ENCODE results near the gene FAIM2.

The FAIM2 gene

GRCh38 chr12:49892732-49893317 is 10.9 kb downstream of the FAIM2 start:
- Histone ChIP-seq H3K36me3 (ENCODE audit: control insufficient read depth, insufficient read depth, low read length) (no peaks in the 10 kb centered on the region), H3K27ac (ENCODE audit: low read depth, low read length) (no peak overlapping the region), H3K27me3 (ENCODE audit: control insufficient read depth, insufficient read depth, low read length) (no peaks in the 10 kb centered on the region), H3K4me1 (ENCODE audit: control insufficient read depth, insufficient read depth, low read length) (peaks cover 19% of the 10 kb centered on the region), H3K4me3 (ENCODE audit: low read depth, low read length) (no peak overlapping the region), H3K9me3 (ENCODE audit: control insufficient read depth, insufficient read depth, low read depth, low read length) (no peaks in the 10 kb centered on the region), H3K9ac (ENCODE audit: low read length) (no peak overlapping the region)

GRCh38 chr12:49892084-49892731 is 11.5 kb downstream of the FAIM2 start:
- Histone ChIP-seq H3K9ac (ENCODE audit: low read length) (no peak overlapping the region), H3K9me3 (ENCODE audit: control insufficient read depth, insufficient read depth, low read depth, low read length) (no peaks in the 10 kb centered on the region)

GRCh38 chr12:49891476-49891875 is 12.2 kb downstream of the FAIM2 start:
- no peak overlapping the region for H3K9ac ChIP-seq (ENCODE audit: low read length)
- H3K9me3 ChIP-seq (ENCODE audit: control insufficient read depth, insufficient read depth, low read depth, low read length) = no peaks in the 10 kb centered on the region
- H3K27me3 ChIP-seq (ENCODE audit: control insufficient read depth, insufficient read depth, low read length) = no peaks in the 10 kb centered on the region; the same call in 1 of the 2 replicates
- no peak overlapping the region for H3K4me3 ChIP-seq (ENCODE audit: low read depth, low read length)
- no peak overlapping the region for H3K27ac ChIP-seq (ENCODE audit: low read depth, low read length)
- no peaks in the 10 kb centered on the region for H3K36me3 ChIP-seq (ENCODE audit: control insufficient read depth, insufficient read depth, low read length)
- H3K4me1 ChIP-seq (ENCODE audit: control insufficient read depth, insufficient read depth, low read length) = peaks cover 29% of the 10 kb centered on the region

More at GRCh38 chr12:49892084-49892731, 11.5 kb downstream of the FAIM2 start:
- no peak overlapping the region for H3K4me3 ChIP-seq (ENCODE audit: low read depth, low read length)
- H3K27me3 ChIP-seq (ENCODE audit: control insufficient read depth, insufficient read depth, low read length) = no peaks in the 10 kb centered on the region; the same call in 1 of the 2 replicates
- no peak overlapping the region for H3K27ac ChIP-seq (ENCODE audit: low read depth, low read length)
- peaks cover 25% of the 10 kb centered on the region for H3K4me1 ChIP-seq (ENCODE audit: control insufficient read depth, insufficient read depth, low read length)
- H3K36me3 ChIP-seq (ENCODE audit: control insufficient read depth, insufficient read depth, low read length) = no peaks in the 10 kb centered on the region

- H3K9ac ChIP-seq (ENCODE audit: low read length) = no peak overlapping the region
- no peak overlapping the region for H3K4me3 ChIP-seq (ENCODE audit: low read depth, low read length)
- H3K36me3 ChIP-seq (ENCODE audit: control insufficient read depth, insufficient read depth, low read length) = no peaks in the 10 kb centered on the region
- no peak overlapping the region for H3K27ac ChIP-seq (ENCODE audit: low read depth, low read length)
- H3K27me3 ChIP-seq (ENCODE audit: control insufficient read depth, insufficient read depth, low read length) = no peaks in the 10 kb centered on the region; the same call in 1 of the 2 replicates
- H3K9me3 ChIP-seq (ENCODE audit: control insufficient read depth, insufficient read depth, low read depth, low read length) = no peaks in the 10 kb centered on the region
- H3K4me1 ChIP-seq (ENCODE audit: control insufficient read depth, insufficient read depth, low read length) = peaks cover 30% of the 10 kb centered on the region
These were observed 12.7 kb downstream of the FAIM2 start for GRCh38 chr12:49891012-49891411.

- Histone ChIP-seq H3K9ac (ENCODE audit: low read length) (no peak overlapping the region), H3K27me3 (ENCODE audit: control insufficient read depth, insufficient read depth, low read length) (no peaks in the 10 kb centered on the region; the same call in 1 of the 2 replicates), H3K36me3 (ENCODE audit: control insufficient read depth, insufficient read depth, low read length) (no peaks in the 10 kb centered on the region), H3K9me3 (ENCODE audit: control insufficient read depth, insufficient read depth, low read depth, low read length) (no peaks in the 10 kb centered on the region), H3K27ac (ENCODE audit: low read depth, low read length) (no peak overlapping the region), H3K4me1 (ENCODE audit: control insufficient read depth, insufficient read depth, low read length) (peaks cover 36% of the 10 kb centered on the region), H3K4me3 (ENCODE audit: low read depth, low read length) (no peak overlapping the region)
These were observed 13.6 kb downstream of the FAIM2 start for GRCh38 chr12:49890096-49890461.

- Histone ChIP-seq H3K4me1 (ENCODE audit: control insufficient read depth, insufficient read depth, low read length) (peaks cover 36% of the 10 kb centered on the region), H3K36me3 (ENCODE audit: control insufficient read depth, insufficient read depth, low read length) (no peaks in the 10 kb centered on the region), H3K27ac (ENCODE audit: low read depth, low read length) (no peak overlapping the region), H3K4me3 (ENCODE audit: low read depth, low read length) (no peak overlapping the region), H3K27me3 (ENCODE audit: control insufficient read depth, insufficient read depth, low read length) (no peaks in the 10 kb centered on the region; the same call in 1 of the 2 replicates), H3K9me3 (ENCODE audit: control insufficient read depth, insufficient read depth, low read depth, low read length) (no peaks in the 10 kb centered on the region), H3K9ac (ENCODE audit: low read length) (no peak overlapping the region)
These were observed 14.2 kb downstream of the FAIM2 start for GRCh38 chr12:49889361-49890095.

GRCh38 chr12:49888461-49889151 is 15.1 kb downstream of the FAIM2 start:
- no peak overlapping the region for H3K9ac ChIP-seq (ENCODE audit: low read length)
- no peak overlapping the region for H3K27ac ChIP-seq (ENCODE audit: low read depth, low read length)
- H3K4me3 ChIP-seq (ENCODE audit: low read depth, low read length) = no peak overlapping the region
- no peaks in the 10 kb centered on the region for H3K36me3 ChIP-seq (ENCODE audit: control insufficient read depth, insufficient read depth, low read length)
- no peaks in the 10 kb centered on the region for H3K9me3 ChIP-seq (ENCODE audit: control insufficient read depth, insufficient read depth, low read depth, low read length)
- H3K4me1 ChIP-seq (ENCODE audit: control insufficient read depth, insufficient read depth, low read length) = peaks cover 31% of the 10 kb centered on the region
- no peaks in the 10 kb centered on the region; the same call in 1 of the 2 replicates for H3K27me3 ChIP-seq (ENCODE audit: control insufficient read depth, insufficient read depth, low read length)

- H3K36me3 ChIP-seq (ENCODE audit: control insufficient read depth, insufficient read depth, low read length) = no peaks in the 10 kb centered on the region
- no peaks in the 10 kb centered on the region for H3K9me3 ChIP-seq (ENCODE audit: control insufficient read depth, insufficient read depth, low read depth, low read length)
- peaks cover 39% of the 10 kb centered on the region for H3K4me1 ChIP-seq (ENCODE audit: control insufficient read depth, insufficient read depth, low read length)
- H3K27me3 ChIP-seq (ENCODE audit: control insufficient read depth, insufficient read depth, low read length) = no peaks in the 10 kb centered on the region; the same call in 1 of the 2 replicates
- no peak overlapping the region for H3K4me3 ChIP-seq (ENCODE audit: low read depth, low read length)
- no peak overlapping the region for H3K27ac ChIP-seq (ENCODE audit: low read depth, low read length)
- no peak overlapping the region for H3K9ac ChIP-seq (ENCODE audit: low read length)
These were observed 15.9 kb downstream of the FAIM2 start for GRCh38 chr12:49887536-49888401.

GRCh38 chr12:49887091-49887490 is 16.6 kb downstream of the FAIM2 start:
- Histone ChIP-seq H3K4me1 (ENCODE audit: control insufficient read depth, insufficient read depth, low read length) (peaks cover 46% of the 10 kb centered on the region), H3K36me3 (ENCODE audit: control insufficient read depth, insufficient read depth, low read length) (no peaks in the 10 kb centered on the region), H3K27ac (ENCODE audit: low read depth, low read length) (no peak overlapping the region), H3K9ac (ENCODE audit: low read length) (no peak overlapping the region), H3K9me3 (ENCODE audit: control insufficient read depth, insufficient read depth, low read depth, low read length) (no peaks in the 10 kb centered on the region), H3K27me3 (ENCODE audit: control insufficient read depth, insufficient read depth, low read length) (no peaks in the 10 kb centered on the region; the same call in 1 of the 2 replicates), H3K4me3 (ENCODE audit: low read depth, low read length) (no peak overlapping the region)
